H7 (cell line): ENCODE measurements around the gene GDF7. TPM values are rescaled to one million over a fixed set of nuclear protein-coding genes. Genes with fewer than 3 reads are reported as not detected.
A peak's percentile ranks its signal among the peaks of the same experiment; 100 is the strongest.

ENCODE experiments used
- DNase-seq: peaks from one replicate; pipeline ENCODE4 v3.0.0; 2012
- H3K27me3 ChIP-seq: 2 replicates; pipeline ENCODE4 v1.6.0; 2011; ENCODE audit warnings: mild to moderate bottlenecking, low read length; ENCODE audit not compliant: control insufficient read depth, insufficient read depth
- H3K36me3 ChIP-seq: replicated peaks from 2 replicates; pipeline ENCODE4 v1.5.1; 2011; ENCODE audit warnings: low read length; ENCODE audit not compliant: control insufficient read depth, insufficient read depth
- H3K4me3 ChIP-seq: 2 replicates; pipeline ENCODE4 v1.5.1; 2011; ENCODE audit warnings: low read depth, mild to moderate bottlenecking, control low read depth, low read length, moderate library complexity; ENCODE audit not compliant: insufficient read depth
- total RNA-seq: library from RNA; depleted of rRNA; stranded (reverse); fragments of >200 nt; shearing (Covaris generic); gene quantifications from 2 replicates; pipeline ENCODE4 v1.2.3, GENCODE V29; 2014

GDF7 gene
- total RNA-seq, 1 experiment from 2014 or later: 1.4 TPM

GRCh38 chr2:20677301-20678085 lies 10.5 kb downstream of the GDF7 start:
- peak; percentile 59 for DNase-seq
- Histone ChIP-seq H3K36me3 (no peaks in the 10 kb centered on the region; the same call in none of the 2 replicates), H3K4me3 (no peak overlapping the region), H3K27me3 (peaks cover 16% of the 10 kb centered on the region; the same call in 1 of the 2 replicates)

- Histone ChIP-seq H3K27me3 (peaks cover 12% of the 10 kb centered on the region; the same call in 1 of the 2 replicates), H3K4me3 (no peak overlapping the region)
- DNase-seq: no peak
Observed at GRCh38 chr2:20678086-20678395, 11.1 kb downstream of the GDF7 start.

GRCh38 chr2:20678780-20679179 lies 11.8 kb downstream of the GDF7 start:
- Histone ChIP-seq H3K27me3 (peaks cover 6% of the 10 kb centered on the region; the same call in 1 of the 2 replicates), H3K36me3 (no peaks in the 10 kb centered on the region; the same call in none of the 2 replicates), H3K4me3 (no peak overlapping the region)
- no peak for DNase-seq

More at GRCh38 chr2:20678086-20678395, 11.1 kb downstream of the GDF7 start:
- H3K36me3 ChIP-seq: no peaks in the 10 kb centered on the region; the same call in none of the 2 replicates

- no peak for DNase-seq
- H3K36me3 ChIP-seq: no peaks in the 10 kb centered on the region; the same call in none of the 2 replicates
- H3K4me3 ChIP-seq: no peak overlapping the region
Observed at GRCh38 chr2:20680744-20681375, 13.9 kb downstream of the GDF7 start.

GRCh38 chr2:20682167-20682920 lies 15.4 kb downstream of the GDF7 start:
- no peaks in the 10 kb centered on the region; the same call in none of the 2 replicates for H3K36me3 ChIP-seq
- no peak overlapping the region for H3K4me3 ChIP-seq
- H3K27me3 ChIP-seq: no peaks in the 10 kb centered on the region
- DNase-seq: peak; percentile 59

More at GRCh38 chr2:20680744-20681375, 13.9 kb downstream of the GDF7 start:
- H3K27me3 ChIP-seq: no peaks in the 10 kb centered on the region

GRCh38 chr2:20684581-20685063 lies 17.7 kb downstream of the GDF7 start:
- no peaks in the 10 kb centered on the region for H3K27me3 ChIP-seq
- H3K36me3 ChIP-seq: no peaks in the 10 kb centered on the region; the same call in none of the 2 replicates
- DNase-seq: no peak
- H3K4me3 ChIP-seq: no peak overlapping the region

- H3K4me3 ChIP-seq: no peak overlapping the region
- H3K27me3 ChIP-seq: no peaks in the 10 kb centered on the region
- no peak for DNase-seq
- no peaks in the 10 kb centered on the region for H3K36me3 ChIP-seq
Observed at GRCh38 chr2:20687260-20687832, 20.4 kb downstream of the GDF7 start.

GRCh38 chr2:20689428-20690264 lies 22.7 kb downstream of the GDF7 start:
- no peaks in the 10 kb centered on the region for H3K36me3 ChIP-seq
- no peaks in the 10 kb centered on the region for H3K27me3 ChIP-seq
- H3K4me3 ChIP-seq: no peak overlapping the region
- no peak for DNase-seq

- H3K36me3 ChIP-seq: no peaks in the 10 kb centered on the region
- H3K4me3 ChIP-seq: no peak overlapping the region
Observed at GRCh38 chr2:20691076-20691734, 24.3 kb downstream of the GDF7 start.

GRCh38 chr2:20692081-20692480 lies 25.1 kb downstream of the GDF7 start:
- Histone ChIP-seq H3K4me3 (no peak overlapping the region), H3K36me3 (no peaks in the 10 kb centered on the region), H3K27me3 (no peaks in the 10 kb centered on the region)
- no peak for DNase-seq

More at GRCh38 chr2:20691076-20691734, 24.3 kb downstream of the GDF7 start:
- no peak for DNase-seq
- H3K27me3 ChIP-seq: no peaks in the 10 kb centered on the region

GRCh38 chr2:20693317-20693716 lies 26.4 kb downstream of the GDF7 start:
- Histone ChIP-seq H3K36me3 (no peaks in the 10 kb centered on the region), H3K27me3 (no peaks in the 10 kb centered on the region), H3K4me3 (no peak overlapping the region)
- no peak for DNase-seq

GRCh38 chr2:20696366-20696765 lies 29.4 kb downstream of the GDF7 start:
- Histone ChIP-seq H3K36me3 (no peaks in the 10 kb centered on the region), H3K27me3 (no peaks in the 10 kb centered on the region), H3K4me3 (no peak overlapping the region)
- DNase-seq: no peak

- Histone ChIP-seq H3K36me3 (no peaks in the 10 kb centered on the region), H3K4me3 (no peak overlapping the region), H3K27me3 (no peaks in the 10 kb centered on the region)
- no peak for DNase-seq
Observed at GRCh38 chr2:20697322-20697934, 30.5 kb downstream of the GDF7 start.
